Kidney glomerular epithelial cell (primary cell): ENCODE results near the gene SLIT2.

Experiments
- DNase-seq: peaks from one replicate; lab custom pipeline; 2025; lab: John Stamatoyannopoulos, UW

SLIT2 gene

GRCh38 chr4:20264688-20265087, 13.0 kb downstream of the SLIT2 start:
- DNase-seq: no peak

DNA sequence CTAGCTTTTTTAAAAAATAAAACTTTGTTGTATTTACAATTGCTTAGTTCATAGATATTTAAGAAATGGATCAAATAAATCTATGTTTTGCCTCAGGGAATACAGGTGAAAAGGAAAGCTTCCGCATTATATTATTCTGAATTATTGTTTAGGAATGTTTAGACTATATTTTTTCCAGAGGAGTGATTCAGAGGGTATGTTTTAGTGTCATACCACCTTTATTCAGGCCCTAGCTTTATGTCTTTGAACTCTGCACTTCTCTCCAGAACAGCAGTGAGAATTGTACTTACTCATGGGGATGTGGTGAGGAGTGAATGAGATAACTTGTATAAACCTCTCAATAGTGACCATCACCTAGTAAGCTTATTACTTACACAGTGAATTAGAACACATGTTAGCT, 14.0 kb downstream of the SLIT2 start:
- DNase-seq: no peak

- no peak for DNase-seq
These were observed 14.7 kb downstream of the SLIT2 start for GRCh38 chr4:20266215-20267082.

GRCh38 chr4:20268028-20268427, 16.3 kb downstream of the SLIT2 start:
- DNase-seq: no peak

- no peak for DNase-seq
These were observed 17.6 kb downstream of the SLIT2 start for GRCh38 chr4:20269320-20269719.

- no peak for DNase-seq
These were observed 20.2 kb downstream of the SLIT2 start for GRCh38 chr4:20271950-20272349.

- no peak for DNase-seq
These were observed 20.7 kb downstream of the SLIT2 start for GRCh38 chr4:20272411-20272872.

DNA sequence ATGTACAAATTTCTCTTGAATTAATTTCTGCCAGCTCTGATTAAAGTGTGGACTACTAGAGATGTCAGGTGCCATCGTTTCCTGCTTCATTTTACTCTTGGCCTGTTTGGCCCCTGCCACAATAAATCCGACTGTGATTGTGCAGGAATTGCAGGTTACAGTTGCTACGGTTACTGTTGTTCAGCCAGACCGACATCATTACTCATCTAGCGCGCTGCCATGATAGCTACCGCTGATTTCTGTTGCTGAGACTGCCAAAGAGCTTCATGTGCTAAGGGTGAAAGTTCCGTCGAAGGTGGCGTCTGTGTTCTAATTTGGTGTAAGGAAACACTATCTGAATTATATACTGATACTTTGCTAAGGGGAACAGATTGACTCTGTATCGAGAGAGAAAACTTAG, 22.1 kb downstream of the SLIT2 start:
- DNase-seq: peak; percentile 20

- DNase-seq: no peak
These were observed 25.1 kb downstream of the SLIT2 start for GRCh38 chr4:20276848-20277247.

DNA sequence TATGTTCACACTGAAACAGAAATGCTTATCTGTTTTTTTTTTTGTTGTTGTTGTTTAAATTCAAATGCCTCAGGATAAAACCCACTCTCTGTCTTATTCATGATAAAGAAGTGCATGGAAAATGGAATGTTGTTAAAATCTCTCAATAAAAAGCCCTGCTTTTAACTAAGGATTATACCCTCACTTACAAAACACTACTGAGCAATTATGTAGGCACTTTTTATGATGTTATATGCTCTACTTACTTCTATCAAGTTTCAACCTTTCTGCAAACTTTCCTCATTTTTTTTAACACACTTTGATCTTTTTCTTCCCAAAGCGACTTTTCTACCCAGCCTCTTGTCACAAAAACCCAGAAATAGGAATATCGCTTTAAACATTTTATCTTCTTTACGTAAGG, 26.5 kb downstream of the SLIT2 start:
- no peak for DNase-seq

GRCh38 chr4:20279381-20279780, 27.7 kb downstream of the SLIT2 start:
- no peak for DNase-seq

DNA sequence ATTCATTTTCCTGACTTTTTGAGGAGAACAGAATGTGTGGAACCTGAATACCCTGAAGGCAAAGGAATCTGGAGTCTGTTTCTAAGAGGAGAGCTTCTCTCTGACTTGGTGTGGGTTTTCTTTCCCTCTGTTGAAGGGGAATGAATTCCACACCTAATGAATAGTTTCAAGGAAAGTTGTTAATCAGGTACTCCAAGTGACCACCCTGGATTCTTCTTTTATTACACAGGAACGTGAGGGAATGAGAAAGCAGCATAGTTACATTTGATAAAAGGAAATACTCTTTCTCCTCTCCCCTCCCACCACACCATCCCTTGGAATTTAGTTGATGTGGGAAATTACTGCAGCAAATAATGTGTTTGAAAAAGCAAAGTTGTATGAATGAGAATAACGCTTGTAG, 29.7 kb downstream of the SLIT2 start:
- DNase-seq: no peak

DNA sequence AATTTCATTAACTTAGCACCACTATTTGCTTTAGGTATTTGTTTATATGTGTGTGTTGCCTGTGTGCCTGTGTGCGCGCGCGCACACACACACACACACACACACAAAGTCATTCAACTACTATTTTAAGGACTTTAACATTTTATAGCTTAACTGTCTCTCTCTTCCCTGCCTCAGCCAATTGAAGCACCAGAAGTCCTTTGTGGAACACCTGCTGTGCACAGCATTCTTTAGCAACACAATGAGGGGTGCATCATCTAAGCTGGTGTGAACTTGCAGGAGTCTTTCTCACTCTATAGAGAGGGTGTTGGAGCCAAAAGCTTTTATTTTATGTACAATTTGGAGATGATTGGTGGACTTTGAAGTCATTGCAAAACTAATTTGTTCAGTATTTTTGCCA, 31.3 kb downstream of the SLIT2 start:
- DNase-seq: no peak

DNA sequence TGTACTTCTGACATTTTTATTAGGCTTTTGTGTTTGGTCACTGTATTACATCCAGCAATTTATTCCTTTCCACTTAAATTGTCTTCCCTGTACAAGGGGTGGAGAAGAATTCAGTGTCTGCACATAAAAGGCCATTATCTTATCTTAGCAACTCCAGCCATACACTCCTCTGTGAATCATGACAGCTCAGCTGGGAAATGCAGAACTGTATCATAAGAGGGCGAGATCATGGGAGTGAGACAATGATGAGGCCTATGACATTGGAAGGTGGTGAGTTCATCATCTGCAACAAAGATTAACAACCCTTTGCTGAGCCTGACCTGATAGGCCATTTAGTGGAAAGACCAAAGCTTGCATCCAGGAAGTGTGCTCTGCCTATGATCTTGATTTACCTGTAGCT, 33.3 kb downstream of the SLIT2 start:
- DNase-seq: peak; percentile 82

- no peak for DNase-seq
These were observed 35.5 kb downstream of the SLIT2 start for GRCh38 chr4:20287246-20287645.

DNA sequence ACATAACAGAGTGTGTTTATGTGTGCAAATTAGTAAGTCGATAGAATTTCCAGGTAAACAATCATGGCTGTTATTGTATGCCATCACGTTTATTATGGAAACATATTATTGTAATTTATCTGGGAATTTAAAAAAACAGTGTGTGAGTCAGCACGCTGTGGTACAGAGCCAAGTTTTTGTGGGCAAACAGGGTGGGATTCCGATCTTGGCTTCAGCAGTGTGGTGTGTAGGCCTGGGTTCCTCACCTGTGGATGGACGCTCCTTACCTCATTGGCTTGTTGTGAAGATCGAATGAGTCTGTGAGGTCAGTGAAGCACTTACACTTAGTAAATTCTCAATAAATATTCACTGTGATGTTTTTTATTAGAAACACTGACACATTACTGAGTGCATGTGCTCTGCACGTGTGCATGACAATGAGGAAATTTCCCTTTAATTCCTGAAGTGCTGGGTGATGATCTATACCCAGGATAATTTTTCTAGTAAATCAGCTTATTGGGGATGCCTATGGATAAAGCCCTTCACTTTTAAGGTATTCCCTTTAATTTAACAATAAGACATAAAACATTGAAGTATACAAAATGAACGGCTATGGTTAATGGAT, 36.4 kb downstream of the SLIT2 start:
- no peak for DNase-seq

GRCh38 chr4:20288846-20289512, 37.3 kb downstream of the SLIT2 start:
- no peak for DNase-seq

DNA sequence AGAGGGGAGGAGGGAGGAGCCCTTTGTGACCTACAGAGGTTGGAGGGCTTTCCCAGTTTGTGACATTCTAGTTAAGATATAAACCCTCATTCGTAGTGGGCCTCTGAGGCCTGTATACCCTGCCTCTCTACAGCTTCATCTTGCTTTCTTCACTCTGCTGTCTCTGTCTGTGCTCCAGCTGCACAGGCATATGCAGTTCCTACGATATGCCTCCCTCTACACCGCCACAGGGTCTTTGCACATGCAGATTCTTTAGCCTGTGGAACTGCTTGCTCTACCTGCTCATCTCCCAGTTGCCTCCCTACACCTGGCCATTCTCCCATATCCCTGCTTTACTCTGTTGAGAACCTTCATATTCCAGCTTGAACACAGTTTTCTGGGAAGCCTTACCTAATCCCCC, 38.1 kb downstream of the SLIT2 start:
- no peak for DNase-seq

- no peak for DNase-seq
These were observed 41.0 kb downstream of the SLIT2 start for GRCh38 chr4:20292739-20293138.

- no peak for DNase-seq
These were observed 45.6 kb downstream of the SLIT2 start for GRCh38 chr4:20297261-20297660.

- no peak for DNase-seq
These were observed 46.1 kb downstream of the SLIT2 start for GRCh38 chr4:20297783-20298182.

GRCh38 chr4:20298455-20298854, 46.8 kb downstream of the SLIT2 start:
- no peak for DNase-seq

DNA sequence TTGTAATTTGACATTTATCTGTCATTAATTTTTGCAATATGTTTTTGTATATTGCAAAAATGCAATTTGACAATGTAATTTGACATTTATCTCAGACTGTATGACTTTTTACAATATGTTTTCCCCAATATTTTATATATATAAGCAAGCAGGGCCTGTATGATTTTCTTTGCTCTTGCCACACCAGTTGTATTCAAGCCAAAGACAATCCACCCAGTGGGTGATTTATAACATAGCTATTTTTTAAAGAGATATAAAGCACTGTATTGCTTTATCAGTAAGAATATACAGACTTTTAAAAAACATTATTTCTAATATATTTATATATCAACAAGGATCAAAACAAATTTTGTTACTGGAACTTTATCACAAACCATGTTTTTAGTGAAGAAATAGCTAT, 47.3 kb downstream of the SLIT2 start:
- DNase-seq: no peak
